PC-3 (cell line): ENCODE data around the gene PID1. TPM values are rescaled to one million over a fixed set of nuclear protein-coding genes. Genes with fewer than 3 reads are reported as not detected.

ENCODE experiments used
- ATAC-seq: fragments of 200-7000 bp; cut with Tn5 transposase; 2 replicates; pipeline ENCODE4 v1.9.1; 2020; ENCODE audit warnings: mild to moderate bottlenecking, moderate library complexity
- BruUV-seq: library from RNA; stranded (reverse); fragments of 400-500 nt; replicated peaks from 2 replicates; lab custom pipeline; 2021; lab: Mats Ljungman, UMichigan
- CTCF ChIA-PET: fragments of 300-600 bp; sonication (Branson Sonifier 250); formaldehyde crosslinking; loops from one replicate; lab custom pipeline; 2022; ENCODE audit warnings: antibody characterized with exemption; lab: Charles Lee
- POLR2A ChIA-PET: fragments of 300-600 bp; sonication (Branson Sonifier 250); formaldehyde crosslinking; loops from one replicate; lab custom pipeline; 2022; ENCODE audit warnings: antibody characterized with exemption; ENCODE audit not compliant: unreplicated experiment; lab: Charles Lee
- DNase-seq: peaks from one replicate; pipeline ENCODE4 v3.0.0-alpha.2; 2015
- H2AFZ ChIP-seq: fragments of 300-600 bp; sonication (generic); 2 replicates; pipeline ENCODE4 v1.6.0; 2016; ENCODE audit warnings: antibody characterized with exemption, low read length
- H3F3A ChIP-seq: fragments of 300-600 bp; sonication (generic); one replicate; pipeline ENCODE4 v1.6.0; 2017; ENCODE audit warnings: antibody characterized with exemption, low read length, control low read depth, mild to moderate bottlenecking; ENCODE audit not compliant: unreplicated experiment
- H3K27ac ChIP-seq: fragments of 300-600 bp; sonication (generic); 2 replicates; pipeline ENCODE4 v1.5.1; 2016; ENCODE audit warnings: mild to moderate bottlenecking, low read length
- H3K27me3 ChIP-seq: fragments of 300-600 bp; sonication (generic); 2 replicates; pipeline ENCODE4 v1.6.1; 2016; ENCODE audit warnings: low read length, mixed read lengths
- H3K36me3 ChIP-seq: fragments of 300-600 bp; sonication (generic); 2 replicates; pipeline ENCODE4 v1.6.1; 2016; ENCODE audit warnings: low read depth, mixed run types, low read length, mixed read lengths
- H3K4me1 ChIP-seq: fragments of 300-600 bp; sonication (generic); 2 replicates; pipeline ENCODE4 v1.5.1; 2016; ENCODE audit warnings: low read length; ENCODE audit not compliant: insufficient read depth
- H3K4me2 ChIP-seq: fragments of 300-600 bp; sonication (generic); 2 replicates; pipeline ENCODE4 v1.6.0; 2016; ENCODE audit warnings: low read length
- H3K4me3 ChIP-seq: fragments of 300-600 bp; sonication (generic); 2 replicates; pipeline ENCODE4 v1.5.1; 2016; ENCODE audit warnings: mild to moderate bottlenecking, low read length, mixed read lengths
- H3K79me2 ChIP-seq: fragments of 300-600 bp; sonication (generic); 2 replicates; pipeline ENCODE4 v1.6.1; 2017; ENCODE audit warnings: low read length, mixed read lengths
- H3K9ac ChIP-seq: fragments of 300-600 bp; sonication (generic); 2 replicates; pipeline ENCODE4 v1.6.0; 2016; ENCODE audit warnings: mild to moderate bottlenecking, low read length
- H3K9me2 ChIP-seq: fragments of 300-600 bp; sonication (generic); replicated peaks from 2 replicates; pipeline ENCODE4 v1.6.1; 2016; ENCODE audit warnings: mixed run types, low read length, mixed read lengths
- H3K9me3 ChIP-seq: fragments of 300-600 bp; sonication (generic); 2 replicates; pipeline ENCODE4 v1.6.1; 2016; ENCODE audit warnings: low read length, mixed read lengths
- H4K20me1 ChIP-seq: fragments of 300-600 bp; sonication (generic); 2 replicates; pipeline ENCODE4 v1.6.1; 2016; ENCODE audit warnings: low read length, mixed read lengths
- CTCF ChIP-seq: fragments of 300-600 bp; sonication (generic); conservative IDR thresholded peaks from 2 replicates; pipeline ENCODE4 v1.5.1; 2017; ENCODE audit warnings: antibody characterized with exemption, low read depth, mild to moderate bottlenecking, low read length
- EZH2 ChIP-seq: fragments of 300-600 bp; sonication (generic); IDR thresholded peaks from one replicate; pipeline ENCODE4 v1.6.1; 2017; ENCODE audit warnings: antibody characterized with exemption, mild to moderate bottlenecking, low read length; ENCODE audit not compliant: unreplicated experiment
- EZH2phosphoT487 ChIP-seq: fragments of 300-600 bp; sonication (generic); IDR thresholded peaks from 2 replicates; pipeline ENCODE4 v1.6.1; 2018; ENCODE audit warnings: mild to moderate bottlenecking, antibody characterized with exemption, low read length, borderline replicate concordance
- intact Hi-C: fragments of 100-400 bp; cut with micrococcal nuclease; formaldehyde crosslinking; loops from 2 replicates; pipeline ENCODE4 v1.9.0; 2023
- total RNA-seq: library from RNA; depleted of rRNA; stranded (reverse); fragments of >200 nt; gene quantifications from 2 replicates; pipeline ENCODE4 v1.2.3, GENCODE V29; 2014

The PID1 gene
- total RNA-seq, 1 experiment from 2014 or later: 0.84 TPM

DNA sequence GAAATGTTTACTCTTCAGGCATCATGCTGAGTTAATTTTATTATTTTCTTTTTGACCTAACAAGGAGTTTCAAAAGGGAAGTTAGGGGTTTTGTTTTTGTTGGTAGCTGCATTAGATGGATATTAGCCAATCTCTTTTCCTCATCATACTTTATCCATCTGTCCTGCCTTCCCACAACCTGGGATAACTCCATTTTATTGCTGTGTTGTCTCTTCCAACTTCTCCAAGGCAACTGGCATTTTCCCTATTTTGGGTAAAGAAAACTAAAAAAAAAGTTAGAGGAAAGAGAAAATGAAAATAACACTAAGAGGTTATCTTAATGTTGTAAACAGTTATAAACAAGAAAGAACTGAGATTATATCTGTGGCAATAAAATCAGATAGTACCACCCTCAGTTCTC is 147.0 kb downstream of the PID1 start:
- Histone ChIP-seq H3K9ac (no peak overlapping the region), H3K4me3 (no peak overlapping the region), H4K20me1 (no peaks in the 10 kb centered on the region), H3F3A (no peaks in the 10 kb centered on the region), H3K4me1 (no peaks in the 10 kb centered on the region), H3K9me2 (no peaks in the 10 kb centered on the region), H3K9me3 (no peaks in the 10 kb centered on the region), H3K27me3 (peaks cover 3% of the 10 kb centered on the region; the same call in 1 of the 2 replicates), H3K27ac (no peak overlapping the region), H3K36me3 (no peaks in the 10 kb centered on the region), H2AFZ (no peak overlapping the region), H3K79me2 (no peaks in the 10 kb centered on the region), H3K4me2 (no peak overlapping the region)
- BruUV-seq: no TSS peak
- no peak for ATAC-seq
- POLR2A ChIA-PET: no interaction called here
- CTCF ChIA-PET: no interaction called here
- TF ChIP-seq CTCF: no peak
- intact Hi-C loops: no loop called here
- no peak for DNase-seq

DNA sequence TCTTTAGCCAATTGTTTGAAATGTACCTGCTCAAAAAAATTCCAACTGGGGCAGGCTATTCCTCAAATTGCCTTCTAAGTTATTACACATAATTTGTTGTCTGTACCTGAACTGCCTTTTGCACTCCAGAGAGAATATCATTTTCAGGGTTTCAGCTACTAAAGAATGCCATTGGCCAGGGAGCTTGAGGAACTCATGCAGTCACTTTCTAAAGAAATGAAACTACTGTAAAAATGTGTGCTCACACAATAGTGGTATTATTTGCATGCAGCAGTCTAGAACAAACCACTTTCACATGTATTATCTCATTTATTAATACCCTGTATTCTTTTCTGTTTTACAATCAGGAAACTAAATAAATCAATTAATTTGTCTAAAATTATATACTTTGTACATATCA is 152.2 kb downstream of the PID1 start:
- H3K27me3 ChIP-seq: no peaks in the 10 kb centered on the region
- H3K9me3 ChIP-seq: no peaks in the 10 kb centered on the region
- H3K4me2 ChIP-seq: no peak overlapping the region
- no peaks in the 10 kb centered on the region for H3K4me1 ChIP-seq
- no peaks in the 10 kb centered on the region for H3K79me2 ChIP-seq
- no peak overlapping the region for H3K27ac ChIP-seq
- BruUV-seq: no TSS peak
- ChIA-PET CTCF (no interaction called here), POLR2A (no interaction called here)
- no peak for ATAC-seq
- H4K20me1 ChIP-seq: no peaks in the 10 kb centered on the region
- H3K9me2 ChIP-seq: no peaks in the 10 kb centered on the region
- H3K9ac ChIP-seq: no peak overlapping the region
- TF ChIP-seq CTCF (no peak), EZH2 (no peak), EZH2phosphoT487 (no peak)
- intact Hi-C loops: no loop called here
- H3K4me3 ChIP-seq: no peak overlapping the region
- no peaks in the 10 kb centered on the region for H3F3A ChIP-seq
- DNase-seq: no peak
- no peak overlapping the region for H2AFZ ChIP-seq
- no peaks in the 10 kb centered on the region for H3K36me3 ChIP-seq

- Histone ChIP-seq H3K4me2 (no peak overlapping the region), H3K79me2 (no peaks in the 10 kb centered on the region), H3K36me3 (no peaks in the 10 kb centered on the region), H3K9me2 (no peaks in the 10 kb centered on the region), H3K9me3 (no peaks in the 10 kb centered on the region), H4K20me1 (no peaks in the 10 kb centered on the region), H3K27ac (no peak overlapping the region), H3F3A (no peaks in the 10 kb centered on the region), H3K4me3 (no peak overlapping the region), H3K9ac (no peak overlapping the region), H3K27me3 (no peaks in the 10 kb centered on the region), H3K4me1 (no peaks in the 10 kb centered on the region), H2AFZ (no peak overlapping the region)
- no TSS peak for BruUV-seq
- DNase-seq: no peak
- intact Hi-C loops: no loop called here
- CTCF ChIA-PET: no interaction called here
- POLR2A ChIA-PET: no interaction called here
- no peak for TF ChIP-seq CTCF
- TF ChIP-seq EZH2phosphoT487: no peak
- TF ChIP-seq EZH2: no peak
- no peak for ATAC-seq
Observed at GRCh38 chr2:229118336-229118735, 152.8 kb downstream of the PID1 start.
